HG03469 (cell line): ENCODE data around the gene PRODH.
A peak's percentile ranks its signal among the peaks of the same experiment; 100 is the strongest.
"Not testable (repeated sequence)": the region's sequence is repeated elsewhere in the genome, so short reads cannot be mapped to it uniquely, and the experiment has no call there.

Source experiments
- ATAC-seq: cut with Tn5 transposase; IDR thresholded peaks from one replicate; pipeline ENCODE4 v1.9.1; 2021; ENCODE audit warnings: mild to moderate bottlenecking, moderate library complexity, moderate number of reproducible peaks; ENCODE audit not compliant: unreplicated experiment

Gene PRODH

DNA sequence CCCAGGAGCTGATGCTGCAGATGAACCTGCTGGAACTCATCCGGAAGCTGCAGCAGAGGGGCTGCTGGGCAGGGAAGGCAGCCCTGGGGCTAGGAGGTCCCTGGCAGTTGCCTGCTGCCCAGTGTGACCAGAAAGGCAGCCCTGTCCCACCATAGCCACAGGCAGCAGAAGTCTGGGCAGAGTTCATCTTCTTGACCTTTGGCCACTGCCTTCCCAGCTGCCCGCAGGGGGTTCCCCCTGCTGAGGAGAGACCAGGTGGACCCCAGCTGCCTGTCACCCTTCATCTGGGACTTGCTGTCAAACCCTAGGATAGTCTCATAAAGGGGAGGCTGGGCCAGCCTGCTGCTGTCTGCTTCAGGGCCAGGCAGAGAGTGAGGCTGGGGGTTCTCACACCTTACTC lies 24.6 kb downstream of the PRODH start:
- ATAC-seq: not testable (repeated sequence)

DNA sequence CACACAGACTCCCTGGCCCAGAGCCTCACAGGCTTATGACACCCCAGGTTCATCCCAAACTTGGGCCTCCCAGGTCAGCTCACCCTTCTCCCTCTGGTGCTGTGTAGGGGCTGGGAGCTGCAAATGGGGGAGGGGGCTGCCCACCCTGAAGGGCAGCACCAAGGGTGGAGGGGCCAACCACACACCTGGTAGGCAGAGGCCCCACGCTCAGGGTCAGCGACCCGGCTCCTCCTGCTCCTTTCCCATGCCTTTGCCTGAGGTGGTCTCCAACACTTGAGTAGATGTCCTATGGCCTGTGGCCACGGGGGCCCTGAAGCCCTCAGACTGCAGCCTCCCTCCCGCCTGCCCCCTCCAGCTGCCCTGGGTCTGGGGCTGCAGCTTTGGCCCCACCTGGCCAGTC lies 26.5 kb downstream of the PRODH start:
- ATAC-seq: no peak

- ATAC-seq: no peak
These were observed 29.2 kb downstream of the PRODH start for GRCh38 chr22:18906896-18907295.

- ATAC-seq: not testable (repeated sequence)
These were observed 29.7 kb downstream of the PRODH start for GRCh38 chr22:18906410-18906745.

DNA sequence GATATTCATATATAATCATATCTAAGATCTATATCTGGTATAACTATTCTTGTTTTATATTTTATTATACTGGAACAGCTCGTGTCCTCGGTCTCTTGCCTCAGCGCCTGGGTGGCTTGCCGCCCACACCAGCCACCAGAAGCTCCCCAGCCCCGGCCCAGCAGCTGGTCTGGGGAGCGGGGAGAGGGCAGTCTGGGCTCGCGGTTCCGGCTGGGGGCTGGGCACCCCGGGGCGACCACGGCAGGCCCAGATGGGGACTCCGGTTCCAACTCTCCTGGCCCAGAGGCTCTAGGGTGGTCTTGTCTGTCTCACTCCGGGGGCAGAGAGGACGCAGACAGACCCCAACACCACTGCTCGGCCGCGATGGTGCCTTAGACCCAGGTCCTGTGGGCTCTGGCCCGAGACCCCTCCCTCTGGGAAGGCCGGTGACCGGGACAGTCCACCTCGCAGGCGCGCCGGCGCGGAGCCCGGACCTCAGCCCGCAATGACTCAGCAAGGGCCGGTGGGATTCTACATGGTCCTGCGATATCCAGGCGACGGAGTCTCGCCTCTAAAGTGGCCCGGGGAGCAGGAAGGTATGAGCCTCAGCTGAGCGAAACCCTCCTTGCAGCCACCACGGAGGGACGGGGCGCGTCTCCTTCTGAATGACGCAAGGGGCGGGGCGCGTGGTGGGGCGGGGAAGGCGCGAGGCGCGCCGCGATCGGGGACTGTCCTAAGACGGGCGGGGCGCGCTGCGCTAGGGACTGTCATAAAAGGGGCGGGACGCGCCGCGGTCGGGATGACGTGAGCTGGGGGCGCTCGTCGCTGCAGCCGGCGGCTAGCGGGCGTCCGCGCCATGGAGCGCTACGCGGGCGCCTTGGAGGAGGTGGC lies 30.3 kb downstream of the PRODH start, which contains the start of gene DGCR6:
TSS of gene DGCR6 (plus strand) at position 781 of the 870 bp plus-strand sequence. CDS start at position 836, 55 bp downstream.
- ATAC-seq: peak; percentile 77

DNA sequence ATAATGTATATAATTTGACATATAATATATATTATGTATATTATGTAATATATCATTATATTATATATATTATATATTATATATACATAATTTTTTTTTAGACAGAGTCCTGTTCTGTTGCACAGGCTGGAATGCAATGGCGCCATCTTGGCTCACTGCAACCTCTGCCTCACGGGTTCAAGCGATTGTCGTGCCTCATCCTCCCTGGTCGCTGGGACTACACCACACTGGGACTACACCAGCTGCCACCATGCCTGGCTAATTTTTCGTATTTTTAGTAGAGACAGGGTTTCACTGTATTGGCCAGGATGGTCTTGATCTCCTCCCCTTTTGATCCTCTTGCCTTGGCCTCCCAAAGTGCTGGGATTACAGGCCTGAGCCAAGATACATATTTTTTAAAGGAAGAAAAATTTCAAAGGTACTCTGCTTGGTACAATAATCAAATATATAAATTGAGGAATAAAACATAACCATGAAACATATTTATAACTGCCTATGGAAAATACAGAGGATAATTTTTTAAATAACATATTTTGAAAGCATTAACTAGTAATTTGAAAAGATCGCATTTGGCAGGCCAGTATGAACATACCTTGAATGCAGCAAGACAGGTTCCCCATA lies 39.9 kb downstream of the PRODH start:
- ATAC-seq: not testable (repeated sequence)

DNA sequence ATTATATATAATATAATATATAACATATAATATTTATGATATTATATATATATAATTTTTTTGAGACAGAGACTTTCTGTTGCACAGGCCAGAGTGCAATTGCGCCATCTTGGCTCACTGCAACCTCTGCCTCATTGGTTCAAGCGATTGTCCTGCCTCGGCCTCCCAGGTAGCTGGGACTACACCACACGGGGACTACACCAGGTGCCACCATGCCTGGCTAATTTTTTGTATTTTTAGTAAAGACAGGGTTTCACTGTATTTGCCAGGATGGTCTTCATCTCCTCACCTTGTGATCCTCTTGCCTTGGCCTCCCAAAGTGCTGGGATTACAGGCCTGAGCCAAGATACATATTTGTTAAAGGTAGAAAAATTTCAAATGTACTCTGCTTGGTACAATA lies 42.3 kb downstream of the PRODH start:
- ATAC-seq: not testable (repeated sequence)

- ATAC-seq: not testable (repeated sequence)
These were observed 45.4 kb downstream of the PRODH start for GRCh38 chr22:18890510-18891192.

- ATAC-seq: no peak
These were observed 48.0 kb downstream of the PRODH start for GRCh38 chr22:18888115-18888514.

- not testable (repeated sequence) for ATAC-seq
These were observed 51.6 kb downstream of the PRODH start for GRCh38 chr22:18884465-18884864.

DNA sequence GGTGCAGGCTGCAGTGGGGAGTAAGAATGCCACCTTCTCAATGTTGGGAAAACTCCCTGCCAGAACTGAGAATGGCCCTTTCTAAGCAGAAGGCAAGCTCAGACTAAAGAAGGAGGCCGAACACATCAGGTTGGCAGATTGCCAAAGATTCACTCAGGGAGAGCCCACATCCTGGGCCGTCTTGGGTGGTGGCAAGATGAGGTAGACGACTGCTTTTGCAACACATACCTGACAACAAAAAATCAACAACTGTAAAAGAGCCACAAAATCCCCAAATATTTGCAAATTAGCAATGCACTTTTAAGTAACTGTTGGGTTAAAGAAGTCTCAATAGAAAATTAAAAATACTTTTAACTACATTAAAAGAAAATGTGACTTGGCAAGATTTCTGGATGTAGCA lies 54.8 kb downstream of the PRODH start:
- ATAC-seq: not testable (repeated sequence)
